MM.1S (cell line): ENCODE data around the gene CNPY1.

ENCODE experiments used
- DNase-seq: peaks from one replicate; pipeline ENCODE4 v3.0.0-alpha.2; 2015
- H2AFZ ChIP-seq: fragments of 300-600 bp; sonication (generic); 2 replicates; pipeline ENCODE4 v1.6.0; 2016; ENCODE audit warnings: antibody characterized with exemption, low read length
- H3F3A ChIP-seq: fragments of 300-600 bp; sonication (generic); 2 replicates; pipeline ENCODE4 v1.6.1; 2016; ENCODE audit warnings: mild to moderate bottlenecking, antibody characterized with exemption, low read length, moderate library complexity, mixed read lengths; ENCODE audit not compliant: insufficient read depth
- H3K27ac ChIP-seq: fragments of 300-600 bp; sonication (generic); 2 replicates; pipeline ENCODE4 v1.5.1; 2016; ENCODE audit warnings: mild to moderate bottlenecking, low read length
- H3K27me3 ChIP-seq: fragments of 300-600 bp; sonication (generic); replicated peaks from 2 replicates; pipeline ENCODE4 v1.6.0; 2016; ENCODE audit warnings: low read length; ENCODE audit not compliant: insufficient read depth
- H3K36me3 ChIP-seq: fragments of 300-600 bp; sonication (generic); replicated peaks from 2 replicates; pipeline ENCODE4 v1.6.1; 2016; ENCODE audit warnings: mild to moderate bottlenecking, low read length, mixed read lengths; ENCODE audit not compliant: insufficient read depth
- H3K4me1 ChIP-seq: fragments of 300-600 bp; sonication (generic); 2 replicates; pipeline ENCODE4 v1.6.1; 2016; ENCODE audit warnings: low read length, mixed read lengths
- H3K4me2 ChIP-seq: fragments of 300-600 bp; sonication (generic); 2 replicates; pipeline ENCODE4 v1.6.0; 2016; ENCODE audit warnings: low read depth, low read length
- H3K4me3 ChIP-seq: fragments of 300-600 bp; sonication (generic); 2 replicates; pipeline ENCODE4 v1.5.1; 2016; ENCODE audit warnings: low read length, mixed read lengths
- H3K79me2 ChIP-seq: fragments of 300-600 bp; sonication (generic); 2 replicates; pipeline ENCODE4 v1.6.1; 2016; ENCODE audit warnings: mixed run types, low read length, mixed read lengths
- H3K9ac ChIP-seq: fragments of 300-600 bp; sonication (generic); 2 replicates; pipeline ENCODE4 v1.6.1; 2016; ENCODE audit warnings: low read length, mixed read lengths
- H3K9me2 ChIP-seq: fragments of 300-600 bp; sonication (generic); replicated peaks from 2 replicates; pipeline ENCODE4 v1.6.1; 2016; ENCODE audit warnings: mild to moderate bottlenecking, low read length, mixed read lengths; ENCODE audit not compliant: insufficient read depth
- H3K9me3 ChIP-seq: fragments of 300-600 bp; sonication (generic); replicated peaks from 2 replicates; pipeline ENCODE4 v1.6.1; 2016; ENCODE audit warnings: mild to moderate bottlenecking, low read length, mixed read lengths; ENCODE audit not compliant: insufficient read depth
- H4K20me1 ChIP-seq: fragments of 300-600 bp; sonication (generic); 2 replicates; pipeline ENCODE4 v1.6.1; 2016; ENCODE audit warnings: mild to moderate bottlenecking, low read length, moderate library complexity, mixed read lengths; ENCODE audit not compliant: insufficient read depth
- CTCF ChIP-seq: fragments of 300-600 bp; sonication (generic); IDR thresholded peaks from 2 replicates; pipeline ENCODE4 v1.5.1; 2016; ENCODE audit warnings: antibody characterized with exemption, low read length, mixed read lengths
- EZH2 ChIP-seq: fragments of 300-600 bp; sonication (generic); optimal IDR thresholded peaks from 2 replicates; pipeline ENCODE3; 2017; ENCODE audit warnings: low read depth, mild to moderate bottlenecking, antibody characterized with exemption, low read length, mixed read lengths
- EZH2phosphoT487 ChIP-seq: fragments of 300-600 bp; sonication (generic); IDR thresholded peaks from 2 replicates; pipeline ENCODE4 v1.6.1; 2018; ENCODE audit warnings: antibody characterized with exemption, low read length

Gene CNPY1

GRCh38 chr7:155507576-155507975 lies 38.8 kb downstream of the CNPY1 start:
- Histone ChIP-seq H3K9me2 (no peaks in the 10 kb centered on the region), H4K20me1 (no peaks in the 10 kb centered on the region), H3K36me3 (no peaks in the 10 kb centered on the region), H3K9me3 (no peaks in the 10 kb centered on the region), H3K27ac (no peak overlapping the region), H3K9ac (no peak overlapping the region), H3K27me3 (peaks cover 78% of the 10 kb centered on the region), H3K4me1 (no peaks in the 10 kb centered on the region), H2AFZ (no peak overlapping the region), H3F3A (no peaks in the 10 kb centered on the region), H3K79me2 (no peaks in the 10 kb centered on the region), H3K4me3 (no peak overlapping the region), H3K4me2 (no peak overlapping the region)
- TF ChIP-seq CTCF (no peak), EZH2phosphoT487 (no peak)
- DNase-seq, result no peak

DNA sequence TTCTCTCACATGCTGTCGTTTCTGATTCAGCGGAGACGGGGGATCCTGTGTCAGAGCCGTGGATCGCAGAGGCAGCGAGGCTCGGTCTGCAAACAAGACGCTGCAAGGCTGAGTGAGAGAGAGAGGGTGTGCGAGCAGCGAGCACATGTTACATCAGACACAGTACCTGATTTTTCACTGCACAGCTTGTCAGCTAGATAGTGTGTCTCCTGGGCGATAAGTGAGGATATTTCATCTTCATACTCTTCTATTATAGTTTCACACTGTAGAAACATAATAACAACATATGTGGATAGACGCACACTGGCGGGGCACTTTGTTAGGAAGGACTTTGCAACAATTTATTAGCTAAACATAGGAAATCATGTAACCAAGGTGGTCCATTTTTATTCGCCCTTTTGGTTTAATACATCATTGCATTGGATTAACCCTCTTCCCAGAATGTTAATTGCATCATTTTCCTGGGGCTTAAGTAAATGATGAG lies 39.5 kb downstream of the CNPY1 start:
- Histone ChIP-seq H3F3A (no peaks in the 10 kb centered on the region), H3K36me3 (no peaks in the 10 kb centered on the region), H3K9me2 (no peaks in the 10 kb centered on the region), H3K4me1 (no peaks in the 10 kb centered on the region), H3K27me3 (peaks cover 77% of the 10 kb centered on the region), H3K79me2 (no peaks in the 10 kb centered on the region), H3K27ac (no peak overlapping the region), H3K9me3 (no peaks in the 10 kb centered on the region), H3K4me2 (no peak overlapping the region), H4K20me1 (no peaks in the 10 kb centered on the region), H3K9ac (no peak overlapping the region), H3K4me3 (no peak overlapping the region), H2AFZ (no peak overlapping the region)
- DNase-seq, result no peak
- TF ChIP-seq EZH2phosphoT487 (no peak), CTCF (no peak), EZH2 (no peak)

GRCh38 chr7:155505422-155505793 lies 41.0 kb downstream of the CNPY1 start:
- Histone ChIP-seq H4K20me1 (no peaks in the 10 kb centered on the region), H3K27ac (no peak overlapping the region), H3K9me2 (no peaks in the 10 kb centered on the region), H3K4me1 (no peaks in the 10 kb centered on the region), H3K9ac (no peak overlapping the region), H2AFZ (no peak overlapping the region), H3K4me2 (no peak overlapping the region), H3K27me3 (peaks cover 72% of the 10 kb centered on the region), H3K79me2 (no peaks in the 10 kb centered on the region), H3K9me3 (no peaks in the 10 kb centered on the region), H3K4me3 (no peak overlapping the region), H3F3A (no peaks in the 10 kb centered on the region), H3K36me3 (no peaks in the 10 kb centered on the region)
- DNase-seq, result no peak
- TF ChIP-seq CTCF (no peak), EZH2phosphoT487 (no peak)
